Measurements from ENCODE around the gene AP5Z1. TPM values are rescaled to one million over a fixed set of nuclear protein-coding genes. Genes with fewer than 3 reads are reported as not detected.

The AP5Z1 gene
- total RNA-seq, 1 experiment from 2014 or later, result 38.3 TPM

DNA sequence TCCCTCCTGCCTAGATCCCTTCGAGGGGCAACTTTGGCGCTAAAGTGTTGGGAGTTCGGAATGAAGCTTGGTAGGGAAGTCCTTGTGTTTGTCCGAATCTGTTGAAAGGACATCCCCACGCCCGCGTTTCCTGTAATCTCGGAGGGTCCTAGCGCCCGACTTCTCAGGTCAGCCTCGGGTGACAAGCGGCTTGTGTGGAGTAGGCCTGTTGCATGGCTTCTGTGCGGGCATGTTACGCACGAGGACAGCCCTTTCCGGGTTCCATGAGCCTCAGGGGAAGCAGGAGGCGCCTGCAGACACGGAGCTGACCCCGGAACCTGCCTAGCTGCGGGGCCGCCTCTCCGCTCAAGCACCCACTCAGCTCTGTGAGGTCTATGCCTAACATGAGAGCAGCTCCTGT, 28.4 kb upstream of the AP5Z1 start:
- no CpG with 5 or more reads among the region's 22 CpGs for WGBS (ENCODE audit: extremely low coverage, insufficient read length, low lambda C conversion rate)
- Mint-ChIP-seq H3K4me3 (no peak overlapping the region), H3K27ac (no peak overlapping the region), H3K36me3 (ENCODE audit: insufficient read depth in 1 of 3, low read depth in 3 of 3) (peaks cover 16 to 27% (median 26%) of the 10 kb centered on the region in 3 experiments), H3K9me3 (no peaks in the 10 kb centered on the region), H3K27me3 (ENCODE audit: low read depth) (peaks cover 45% of the 10 kb centered on the region), H3K4me1 (peaks cover 12 to 17% of the 10 kb centered on the region in 2 experiments)
- no peak overlapping the region for H3K27ac ChIP-seq (ENCODE audit: insufficient read length, low read depth, low read length)
- no peak overlapping the region for H3K23ac ChIP-seq (ENCODE audit: insufficient read length, low read depth, low read length)
- no peak overlapping the region for H2AFZ ChIP-seq (ENCODE audit: low read length)
- H4K20me1 ChIP-seq (ENCODE audit: control insufficient read depth, insufficient read depth, insufficient read length), result no peaks in the 10 kb centered on the region
- H3K9ac ChIP-seq (ENCODE audit: extremely low read depth, insufficient read length, low read length), result no peak overlapping the region
- H3K27me3 ChIP-seq (ENCODE audit: insufficient read depth, low read length), result peaks cover 5% of the 10 kb centered on the region; the same call in 1 of the 2 replicates
- H3K18ac ChIP-seq (ENCODE audit: insufficient read length, low read depth, low read length), result no peak overlapping the region
- no peak overlapping the region for H3K56ac ChIP-seq (ENCODE audit: insufficient read length, low read depth, low read length)
- no peaks in the 10 kb centered on the region for H3K9me3 ChIP-seq (ENCODE audit: control insufficient read depth, low read depth, low read length)
- no peak overlapping the region for H2BK12ac ChIP-seq (ENCODE audit: insufficient read length, low read depth, low read length)
- TF ChIP-seq, protein P1, sequence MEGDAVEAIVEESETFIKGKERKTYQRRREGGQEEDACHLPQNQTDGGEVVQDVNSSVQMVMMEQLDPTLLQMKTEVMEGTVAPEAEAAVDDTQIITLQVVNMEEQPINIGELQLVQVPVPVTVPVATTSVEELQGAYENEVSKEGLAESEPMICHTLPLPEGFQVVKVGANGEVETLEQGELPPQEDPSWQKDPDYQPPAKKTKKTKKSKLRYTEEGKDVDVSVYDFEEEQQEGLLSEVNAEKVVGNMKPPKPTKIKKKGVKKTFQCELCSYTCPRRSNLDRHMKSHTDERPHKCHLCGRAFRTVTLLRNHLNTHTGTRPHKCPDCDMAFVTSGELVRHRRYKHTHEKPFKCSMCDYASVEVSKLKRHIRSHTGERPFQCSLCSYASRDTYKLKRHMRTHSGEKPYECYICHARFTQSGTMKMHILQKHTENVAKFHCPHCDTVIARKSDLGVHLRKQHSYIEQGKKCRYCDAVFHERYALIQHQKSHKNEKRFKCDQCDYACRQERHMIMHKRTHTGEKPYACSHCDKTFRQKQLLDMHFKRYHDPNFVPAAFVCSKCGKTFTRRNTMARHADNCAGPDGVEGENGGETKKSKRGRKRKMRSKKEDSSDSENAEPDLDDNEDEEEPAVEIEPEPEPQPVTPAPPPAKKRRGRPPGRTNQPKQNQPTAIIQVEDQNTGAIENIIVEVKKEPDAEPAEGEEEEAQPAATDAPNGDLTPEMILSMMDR (conservative IDR thresholded peaks at IDR 0.05), result no peak
- H2AK5ac ChIP-seq (ENCODE audit: insufficient read length, low read length), result no peak overlapping the region
- no peak overlapping the region for H2BK20ac ChIP-seq (ENCODE audit: low read depth, low read length, poor library complexity, severe bottlenecking)
- H4K8ac ChIP-seq (replicated peaks; ENCODE audit: insufficient read length, low read depth, low read length), result no peak overlapping the region
- H3K79me2 ChIP-seq (ENCODE audit: insufficient read depth, low read length), result no peaks in the 10 kb centered on the region
- 0 out of 2 replicates have a peak overlapping the region, but pooled peaks have one; percentile 22 for H3K14ac ChIP-seq (ENCODE audit: insufficient read depth, low read length)
- no peak overlapping the region for H3K4ac ChIP-seq (ENCODE audit: low read depth, low read length)
- H3K23me2 ChIP-seq (ENCODE audit: insufficient read length, low read depth, low read length, poor library complexity, severe bottlenecking), result peaks cover 9% of the 10 kb centered on the region
- no peaks in the 10 kb centered on the region for H3K79me1 ChIP-seq (ENCODE audit: insufficient read depth, low read depth, low read length, poor library complexity, severe bottlenecking)
- no peak overlapping the region for H3T11ph ChIP-seq (ENCODE audit: low read length)
- no peak overlapping the region for H2BK5ac ChIP-seq (ENCODE audit: insufficient read length, low read length)
- H2BK120ac ChIP-seq (ENCODE audit: low read depth, low read length, poor library complexity, severe bottlenecking), result no peak overlapping the region
- no peak overlapping the region for H4K91ac ChIP-seq (ENCODE audit: insufficient read length, low read depth, low read length)
- no peak overlapping the region for H2BK15ac ChIP-seq (ENCODE audit: low read depth, low read length)
- H4K5ac ChIP-seq (ENCODE audit: insufficient read length, low read depth, low read length), result no peak overlapping the region
- H3K4me1 ChIP-seq (ENCODE audit: insufficient read depth, low read length), result no peaks in the 10 kb centered on the region; the same call in 1 of the 2 replicates
- no peak overlapping the region for H3K4me2 ChIP-seq (ENCODE audit: insufficient read depth, insufficient read length, low read length)
- DNase-seq, result no peak

Data from H9 (cell line).